Activated CD4-positive, alpha-beta memory T cell treated with anti-CD3 and anti-CD28 coated beads for 36 hours (primary cell): ENCODE measurements around the gene NTHL1. TPM values are rescaled to one million over a fixed set of nuclear protein-coding genes. Genes with fewer than 3 reads are reported as not detected.
A peak's percentile ranks its signal among the peaks of the same experiment; 100 is the strongest.

Source experiments
- CTCF ChIA-PET: fragments of 350-600 bp; sonication (Branson Sonifier 250); formaldehyde crosslinking; loops from one replicate; lab custom pipeline; 2021; ENCODE audit warnings: antibody characterized with exemption, inconsistent platforms; lab: Charles Lee
- POLR2A ChIA-PET: fragments of 350-600 bp; sonication (Branson Sonifier 250); formaldehyde crosslinking; loops from one replicate; lab custom pipeline; 2021; ENCODE audit warnings: antibody characterized with exemption; lab: Charles Lee
- DNase-seq: peaks from one replicate; pipeline ENCODE4 v3.0.0-alpha.2; 2020
- H3K27ac Mint-ChIP-seq: one replicate; pipeline ENCODE4 v1.8.0; 2021; ENCODE audit warnings: mixed read lengths
- H3K27me3 Mint-ChIP-seq: one replicate; pipeline ENCODE4 v1.8.0; 2021; ENCODE audit warnings: mixed read lengths
- H3K36me3 Mint-ChIP-seq: one replicate; pipeline ENCODE4 v1.8.0; 2021; ENCODE audit warnings: mixed read lengths
- H3K4me1 Mint-ChIP-seq: one replicate; pipeline ENCODE4 v1.8.0; 2021; ENCODE audit warnings: low read depth, mixed read lengths
- H3K4me3 Mint-ChIP-seq: one replicate; pipeline ENCODE4 v1.8.0; 2021; ENCODE audit warnings: mild to moderate bottlenecking, mixed read lengths
- H3K9me3 Mint-ChIP-seq: one replicate; pipeline ENCODE4 v1.8.0; 2021; ENCODE audit warnings: mixed read lengths
- intact Hi-C: fragments of 100-400 bp; cut with micrococcal nuclease; formaldehyde crosslinking; loops from one replicate; pipeline ENCODE4 v1.15.1; 2023
- total RNA-seq, 2 experiments: library from RNA; stranded (reverse); gene quantifications; one replicate each; pipeline ENCODE4 v1.2.3, GENCODE V29; 2021

NTHL1 gene
- total RNA-seq, 2 experiments from 2014 or later = 24.3 to 26.2 TPM

DNA sequence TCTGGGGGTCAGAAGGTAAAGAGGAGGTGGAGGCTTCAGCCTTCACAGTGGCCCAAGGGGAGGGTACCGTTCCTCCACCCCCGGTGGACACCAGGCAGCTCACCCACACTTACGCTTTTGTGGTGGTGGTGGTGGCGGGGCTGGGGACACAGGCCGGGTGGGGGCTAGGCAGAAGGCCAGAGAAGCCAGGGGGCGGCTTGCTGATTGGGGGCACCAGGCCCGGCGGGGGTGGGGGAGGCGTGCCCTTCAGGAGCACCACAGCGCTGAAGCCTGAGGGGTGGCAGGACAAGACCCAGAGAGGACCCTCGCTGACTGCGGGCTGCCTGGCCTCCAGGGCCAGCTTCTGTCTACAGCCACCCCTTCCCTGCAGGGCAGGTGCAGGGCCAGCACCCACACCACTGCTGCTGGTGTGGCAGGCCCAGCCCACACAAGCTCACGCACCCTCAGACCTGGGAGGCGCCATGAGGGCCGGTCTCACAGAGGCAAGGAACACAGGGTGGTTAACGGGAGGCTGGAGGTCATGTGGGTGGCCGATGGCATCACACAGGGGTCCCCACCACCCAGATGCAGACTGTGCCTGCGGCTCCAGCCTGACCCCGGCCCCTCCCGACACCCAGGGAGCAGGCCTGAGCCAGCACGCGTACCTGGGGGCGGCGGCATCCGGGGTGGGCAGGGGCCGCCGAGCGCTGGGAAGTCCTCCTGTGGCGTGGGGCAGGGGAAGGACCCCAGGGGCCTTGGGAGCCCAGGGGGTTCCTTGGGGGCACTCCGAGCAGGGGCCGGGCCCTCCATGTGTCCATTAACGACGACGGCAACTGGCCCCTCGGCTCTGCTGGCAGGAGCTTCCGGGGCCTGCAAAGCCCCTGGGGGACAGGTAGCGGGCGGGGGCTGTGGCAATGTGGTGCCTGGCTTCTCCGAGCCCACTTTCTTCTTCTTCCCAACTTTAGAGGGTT is 48.5 kb downstream of the NTHL1 start:
- peaks cover 4% of the 10 kb centered on the region for H3K4me1 Mint-ChIP-seq
- no peak overlapping the region for H3K4me3 Mint-ChIP-seq
- peaks cover 24% of the 10 kb centered on the region for H3K36me3 Mint-ChIP-seq
- intact Hi-C loops = no loop called here
- H3K27ac Mint-ChIP-seq = no peak overlapping the region
- no peak for DNase-seq
- CTCF ChIA-PET = interaction anchor here (0.7 kb wide), 1 partner anchor 9 kb away, joined by 3 read pairs; no protein-coding TSS in a partner anchor
- no peaks in the 10 kb centered on the region for H3K27me3 Mint-ChIP-seq
- H3K9me3 Mint-ChIP-seq = no peaks in the 10 kb centered on the region
- POLR2A ChIA-PET = no interaction called here

DNA sequence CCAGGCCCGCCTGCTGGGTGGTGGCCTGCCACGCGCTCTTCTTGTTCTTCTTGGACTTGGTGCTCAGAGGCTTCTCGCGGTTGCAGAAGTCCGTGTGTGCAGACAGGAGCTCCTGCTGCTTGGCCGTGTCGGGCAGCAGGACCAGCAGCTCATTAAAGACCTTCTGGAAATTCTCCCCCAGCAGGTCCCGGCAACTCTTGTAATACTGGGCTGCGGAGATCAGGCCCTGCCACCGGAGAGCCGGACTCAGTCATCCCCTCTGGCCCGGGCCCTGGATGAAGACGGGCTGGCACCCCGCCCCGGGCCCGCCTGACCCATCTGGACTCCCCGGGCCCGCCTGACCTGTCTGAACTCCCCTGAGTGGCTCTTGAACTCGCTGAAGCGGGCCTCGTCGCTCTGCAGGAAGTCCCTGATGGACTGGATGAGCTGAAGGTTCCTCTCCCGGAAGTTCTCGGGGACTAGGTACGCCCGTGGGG is 49.2 kb downstream of the NTHL1 start:
- H3K9me3 Mint-ChIP-seq = no peaks in the 10 kb centered on the region
- DNase-seq = no peak
- POLR2A ChIA-PET = no interaction called here
- CTCF ChIA-PET = interaction anchor here (0.7 kb wide), 1 partner anchor 8 kb away, joined by 3 read pairs; no protein-coding TSS in a partner anchor
- H3K4me1 Mint-ChIP-seq = peaks cover 12% of the 10 kb centered on the region
- peaks cover 24% of the 10 kb centered on the region for H3K36me3 Mint-ChIP-seq
- no peaks in the 10 kb centered on the region for H3K27me3 Mint-ChIP-seq
- H3K4me3 Mint-ChIP-seq = no peak overlapping the region
- H3K27ac Mint-ChIP-seq = no peak overlapping the region
- intact Hi-C loops = no loop called here

DNA sequence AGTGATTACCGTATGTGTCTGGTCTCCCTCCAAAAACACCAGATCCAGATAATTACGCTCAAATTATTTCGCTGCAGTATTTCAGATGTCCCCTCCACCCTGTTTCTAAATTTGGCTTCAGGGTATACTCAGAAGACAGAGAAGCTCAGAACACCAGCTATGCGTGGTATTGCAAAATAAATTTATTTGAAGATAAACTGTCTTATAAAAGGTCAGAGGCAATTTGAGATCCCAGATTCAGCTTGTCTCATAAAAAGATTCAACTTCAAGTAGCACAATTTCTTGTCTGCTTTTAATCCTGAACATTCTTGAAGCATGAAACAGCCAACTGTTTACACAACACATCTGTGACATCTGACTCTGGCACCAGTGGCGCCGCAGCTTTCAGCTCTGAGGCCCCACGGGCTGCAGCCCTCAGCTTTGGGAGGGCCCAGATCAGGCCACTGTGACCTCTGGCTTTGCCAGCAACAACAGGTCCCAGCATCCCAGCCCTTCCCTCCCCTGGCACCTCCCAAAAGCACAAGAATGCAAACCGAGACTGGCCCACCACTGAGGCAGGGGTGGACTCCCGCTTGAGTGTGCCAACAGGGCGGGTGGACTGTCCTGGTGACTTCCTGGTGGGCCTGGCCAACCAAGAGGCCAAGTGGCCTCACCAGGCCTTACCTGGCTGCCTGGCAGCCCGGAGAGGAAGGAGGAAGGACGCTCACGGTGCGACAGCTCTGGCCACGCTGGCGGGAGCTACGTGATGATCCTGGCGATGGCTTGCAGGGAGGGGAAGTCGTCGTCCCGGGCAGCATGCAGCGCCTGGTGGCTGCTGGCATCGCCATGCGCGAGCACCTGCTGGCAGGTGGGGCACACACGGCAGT is 49.9 kb downstream of the NTHL1 start:
- Mint-ChIP-seq H3K36me3 (peaks cover 24% of the 10 kb centered on the region), H3K27ac (no peak overlapping the region), H3K4me3 (no peak overlapping the region), H3K27me3 (no peaks in the 10 kb centered on the region), H3K4me1 (peaks cover 14% of the 10 kb centered on the region), H3K9me3 (no peaks in the 10 kb centered on the region)
- DNase-seq = no peak
- POLR2A ChIA-PET = no interaction called here
- CTCF ChIA-PET = interaction anchor here (0.7 to 1.0 kb wide), 2 partner anchors 7 to 215 kb away, joined by 3 read pairs; partner anchors contain the start of genes NUBP2 and SPSB3
- intact Hi-C loops = no loop called here

DNA sequence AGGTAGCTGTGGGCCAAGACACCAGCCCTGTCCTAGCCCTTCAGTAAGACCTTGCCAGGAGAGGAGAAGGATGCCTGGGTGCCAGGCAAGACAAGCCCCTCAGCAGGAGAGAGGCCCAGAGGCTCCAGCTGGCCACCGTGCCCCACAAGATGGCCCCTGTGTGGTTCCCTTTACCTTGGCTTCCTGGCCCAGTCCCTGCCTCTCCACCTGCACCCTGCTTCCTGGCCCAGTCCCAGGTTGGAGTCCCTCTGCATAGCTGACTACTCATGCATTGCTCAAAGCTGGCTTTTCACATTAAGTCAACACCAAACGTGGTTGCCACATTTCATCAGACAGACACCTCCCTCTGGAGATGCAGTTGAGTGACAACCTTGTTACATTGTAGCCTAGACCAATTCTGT is 53.9 kb downstream of the NTHL1 start:
- ChIA-PET POLR2A (interaction anchor here (0.6 to 1.0 kb wide), 2 partner anchors 29 to 412 kb away, joined by 3 read pairs; partner anchors contain the start of gene RPS2), CTCF (interaction anchor here (1.3 to 1.8 kb wide), 3 partner anchors 9 to 147 kb away, joined by 4 to 15 read pairs (median 4); no protein-coding TSS in a partner anchor)
- H3K36me3 Mint-ChIP-seq = peaks cover 9% of the 10 kb centered on the region
- DNase-seq = peak; percentile 72
- H3K27me3 Mint-ChIP-seq = peaks cover 10% of the 10 kb centered on the region
- intact Hi-C loops = loop anchor here (2.0 kb wide), 2 partner anchors 15 to 29 kb away; partner anchors contain the start of genes RPS2 and ZNF598
- H3K27ac Mint-ChIP-seq = peak overlapping the region; percentile 45
- H3K4me3 Mint-ChIP-seq = no peak overlapping the region
- peaks cover 25% of the 10 kb centered on the region for H3K4me1 Mint-ChIP-seq
- no peaks in the 10 kb centered on the region for H3K9me3 Mint-ChIP-seq

DNA sequence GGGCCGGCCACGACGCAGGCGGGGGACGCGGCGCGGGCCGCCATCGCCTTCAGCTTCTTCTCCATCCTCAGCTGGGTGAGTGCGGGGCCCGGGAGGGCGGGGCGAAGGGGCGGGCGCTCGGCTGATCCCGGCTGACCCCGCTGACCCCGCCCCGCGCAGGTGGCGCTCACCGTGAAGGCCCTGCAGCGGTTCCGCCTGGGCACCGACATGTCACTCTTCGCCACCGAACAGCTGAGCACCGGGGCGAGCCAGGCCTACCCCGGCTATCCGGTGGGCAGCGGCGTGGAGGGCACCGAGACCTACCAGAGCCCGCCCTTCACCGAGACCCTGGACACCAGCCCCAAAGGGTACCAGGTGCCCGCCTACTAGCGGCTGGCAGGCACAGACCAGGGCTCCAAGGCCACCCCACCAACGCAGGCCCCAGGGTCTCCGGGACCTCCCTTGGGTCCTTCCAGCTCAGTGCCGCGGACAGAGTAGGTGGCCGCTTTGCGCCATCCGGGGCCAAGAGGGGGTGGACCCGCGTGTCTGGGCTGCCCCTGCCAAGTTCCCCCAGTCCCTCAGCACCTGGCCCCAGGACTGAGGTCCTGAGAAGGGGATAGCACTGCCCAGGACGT is 54.8 kb downstream of the NTHL1 start:
- intact Hi-C loops = loop anchor here (1.0 to 2.0 kb wide), 4 partner anchors 9 to 34 kb away; partner anchors contain the start of genes GFER, NDUFB10, RPS2 and ZNF598
- H3K27me3 Mint-ChIP-seq = peaks cover 12% of the 10 kb centered on the region
- H3K36me3 Mint-ChIP-seq = peaks cover 5% of the 10 kb centered on the region
- no peak overlapping the region for H3K4me3 Mint-ChIP-seq
- H3K4me1 Mint-ChIP-seq = peaks cover 25% of the 10 kb centered on the region
- no peaks in the 10 kb centered on the region for H3K9me3 Mint-ChIP-seq
- no peak overlapping the region for H3K27ac Mint-ChIP-seq
- ChIA-PET CTCF (interaction anchor here (1.5 to 1.8 kb wide), 2 partner anchors 10 to 11 kb away, joined by 4 to 15 read pairs; no protein-coding TSS in a partner anchor), POLR2A (interaction anchor here (2.6 to 2.8 kb wide), 3 partner anchors 21 to 162 kb away, joined by 8 to 25 read pairs (median 10); partner anchors contain the start of genes RPS2, TBL3 and TRAF7)
- DNase-seq = no peak

DNA sequence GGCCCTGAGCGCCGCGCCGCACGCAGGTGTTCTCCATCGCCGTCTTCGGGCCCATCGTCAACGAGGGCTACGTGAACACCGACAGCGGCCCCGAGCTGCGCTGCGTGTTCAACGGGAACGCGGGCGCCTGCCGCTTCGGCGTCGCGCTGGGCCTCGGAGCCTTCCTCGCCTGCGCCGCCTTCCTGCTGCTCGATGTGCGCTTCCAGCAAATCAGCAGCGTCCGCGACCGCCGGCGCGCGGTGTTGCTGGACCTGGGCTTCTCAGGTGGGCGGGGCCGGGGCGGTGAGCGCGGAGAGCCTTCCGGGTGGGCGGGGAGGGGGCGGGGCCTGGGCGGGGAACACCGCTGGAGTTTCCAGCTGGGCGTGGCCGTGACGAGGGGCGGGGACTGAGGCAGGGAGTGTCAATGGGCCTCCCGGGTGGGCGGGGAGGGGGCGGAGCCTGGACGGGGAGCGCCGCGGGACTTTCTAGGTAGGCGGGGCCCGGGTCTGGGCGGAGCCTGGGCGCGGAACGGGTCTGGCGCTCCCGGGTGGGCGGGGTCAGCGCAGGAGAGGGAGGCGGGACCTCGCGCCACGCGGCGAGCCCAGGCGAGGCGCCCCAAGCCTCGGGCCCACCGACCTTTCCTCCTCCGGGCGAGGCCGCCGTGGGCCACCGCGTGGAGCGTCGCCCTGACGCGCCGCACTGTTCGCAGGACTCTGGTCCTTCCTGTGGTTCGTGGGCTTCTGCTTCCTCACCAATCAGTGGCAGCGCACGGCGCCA is 55.5 kb downstream of the NTHL1 start:
- POLR2A ChIA-PET = interaction anchor here (1.6 to 2.8 kb wide), 4 partner anchors 17 to 163 kb away, joined by 4 to 25 read pairs (median 9); partner anchors contain the start of genes RPS2, TBL3 and TRAF7
- CTCF ChIA-PET = interaction anchor here (1.5 to 2.8 kb wide), 2 partner anchors 11 to 12 kb away, joined by 4 to 18 read pairs; no protein-coding TSS in a partner anchor
- intact Hi-C loops = loop anchor here (1.0 to 2.0 kb wide), 4 partner anchors 8 to 33 kb away; partner anchors contain the start of genes GFER, NDUFB10, RPS2 and ZNF598

DNA sequence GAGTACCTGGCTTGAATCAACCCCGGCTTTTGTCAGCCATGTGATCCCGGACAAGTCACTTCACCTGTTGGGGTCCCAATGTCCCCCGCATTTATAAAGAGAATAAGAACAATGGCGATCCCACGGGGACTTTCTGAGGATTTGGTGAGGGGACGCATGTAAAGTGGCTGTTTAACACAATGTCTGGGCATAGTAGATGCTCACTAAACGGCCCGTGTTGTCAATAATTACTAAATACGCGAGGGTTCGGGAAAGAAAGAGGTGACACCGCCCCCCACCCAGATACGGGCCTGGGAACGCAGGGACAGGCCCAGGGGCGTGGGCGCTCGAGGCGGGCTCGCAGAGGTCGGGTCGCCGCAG is 56.1 kb downstream of the NTHL1 start:
- H3K4me1 Mint-ChIP-seq = peaks cover 25% of the 10 kb centered on the region
- CTCF ChIA-PET = interaction anchor here (0.9 to 2.8 kb wide), 2 partner anchors 12 to 27 kb away, joined by 3 to 18 read pairs; partner anchors contain the start of gene RPS2
- intact Hi-C loops = no loop called here
- H3K36me3 Mint-ChIP-seq = peaks cover 4% of the 10 kb centered on the region
- POLR2A ChIA-PET = interaction anchor here (1.1 to 2.8 kb wide), 6 partner anchors 10 to 164 kb away, joined by 3 to 25 read pairs (median 6); partner anchors contain the start of genes NOXO1, RPS2, TBL3 and TRAF7
- H3K9me3 Mint-ChIP-seq = no peaks in the 10 kb centered on the region
- peaks cover 12% of the 10 kb centered on the region for H3K27me3 Mint-ChIP-seq
- DNase-seq = no peak
- peak overlapping the region; percentile 49 for H3K27ac Mint-ChIP-seq
- peak overlapping the region; percentile 71 for H3K4me3 Mint-ChIP-seq

More for the DNA sequence above, 55.5 kb downstream of the NTHL1 start:
- Mint-ChIP-seq H3K27ac (no peak overlapping the region), H3K9me3 (no peaks in the 10 kb centered on the region), H3K27me3 (peaks cover 12% of the 10 kb centered on the region), H3K4me1 (peaks cover 25% of the 10 kb centered on the region), H3K36me3 (peaks cover 2% of the 10 kb centered on the region), H3K4me3 (peak overlapping the region; percentile 71)
- DNase-seq = peak; percentile 99

DNA sequence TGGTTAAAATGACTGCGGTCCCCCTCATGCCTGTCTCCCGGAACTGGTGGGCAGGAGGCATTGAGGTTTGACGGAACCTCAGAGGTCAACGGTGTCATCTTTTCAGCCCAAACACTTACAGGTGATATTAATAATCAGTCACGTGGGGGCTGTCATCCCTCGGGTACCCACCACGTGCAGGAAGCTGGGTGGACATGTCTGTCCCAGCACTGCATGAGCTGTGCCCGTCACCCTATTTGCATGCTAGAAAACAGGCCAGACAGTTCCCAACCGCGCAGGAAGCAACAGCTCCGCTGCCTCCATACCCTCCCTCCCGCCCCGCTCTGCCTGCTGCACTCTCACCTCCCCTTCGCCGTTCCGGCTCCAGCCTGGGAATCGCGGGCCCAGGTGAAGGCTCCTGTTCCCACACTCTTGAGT is 56.5 kb downstream of the NTHL1 start:
- intact Hi-C loops = no loop called here
- POLR2A ChIA-PET = interaction anchor here (1.1 to 2.8 kb wide), 6 partner anchors 9 to 164 kb away, joined by 3 to 25 read pairs (median 6); partner anchors contain the start of genes NOXO1, RPS2, TBL3 and TRAF7
- CTCF ChIA-PET = interaction anchor here (0.9 to 2.8 kb wide), 3 partner anchors 7 to 26 kb away, joined by 3 to 18 read pairs (median 3); partner anchors contain the start of gene RPS2
- Mint-ChIP-seq H3K27me3 (peaks cover 12% of the 10 kb centered on the region), H3K4me1 (peaks cover 23% of the 10 kb centered on the region), H3K36me3 (peaks cover 4% of the 10 kb centered on the region), H3K9me3 (no peaks in the 10 kb centered on the region), H3K4me3 (peak overlapping the region; percentile 71), H3K27ac (peak overlapping the region; percentile 49)
- peak; percentile 76 for DNase-seq

DNA sequence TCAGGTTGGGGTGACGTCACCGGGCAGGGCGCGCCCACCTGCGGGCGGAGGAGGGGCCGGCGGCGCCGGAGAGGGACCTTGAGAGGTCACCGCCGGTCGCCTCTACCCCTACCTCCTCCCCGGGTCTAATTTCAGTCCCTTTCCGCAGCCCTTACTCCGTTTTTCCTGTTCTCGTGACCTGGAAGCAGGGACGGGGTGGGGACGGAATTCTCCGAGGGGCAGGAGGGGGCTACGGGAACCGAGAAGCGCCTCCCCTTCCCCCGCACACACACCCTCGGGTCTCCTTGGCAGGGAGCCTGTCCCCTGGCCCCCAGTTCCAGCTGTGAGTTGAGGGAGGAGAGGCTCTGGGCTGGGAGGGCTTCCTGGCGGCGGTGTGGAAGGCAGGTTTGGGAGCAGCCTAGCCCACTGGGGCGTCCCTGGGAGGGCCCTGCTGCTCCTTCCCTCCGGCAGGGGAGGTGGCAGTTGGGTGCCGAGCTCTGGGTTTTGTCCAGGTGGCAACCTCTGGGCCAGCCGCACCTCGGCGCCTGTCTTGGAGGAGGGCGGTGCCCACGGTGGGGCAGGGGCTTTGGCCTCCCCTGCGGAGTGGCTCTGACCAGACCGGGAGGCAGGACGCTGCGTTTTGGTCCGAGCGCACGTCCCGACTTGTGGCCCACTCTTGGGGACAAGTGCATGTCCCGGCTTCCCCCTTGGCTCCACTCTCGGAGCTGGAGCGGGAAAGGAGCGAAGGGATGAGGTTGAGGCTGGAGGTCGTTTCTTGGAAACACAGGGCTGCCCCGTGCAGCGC is 57.1 kb downstream of the NTHL1 start:
- Mint-ChIP-seq H3K27me3 (peaks cover 12% of the 10 kb centered on the region), H3K4me3 (peak overlapping the region; percentile 71), H3K4me1 (peaks cover 22% of the 10 kb centered on the region), H3K36me3 (peaks cover 4% of the 10 kb centered on the region), H3K9me3 (no peaks in the 10 kb centered on the region), H3K27ac (peak overlapping the region; percentile 49)
- DNase-seq = peak; percentile 67
- CTCF ChIA-PET = interaction anchor here (0.9 to 2.8 kb wide), 3 partner anchors 8 to 26 kb away, joined by 3 to 18 read pairs (median 3); partner anchors contain the start of gene RPS2
- POLR2A ChIA-PET = interaction anchor here (1.1 to 2.8 kb wide), 6 partner anchors 8 to 165 kb away, joined by 3 to 25 read pairs (median 6); partner anchors contain the start of genes NOXO1, RPS2, TBL3 and TRAF7
- intact Hi-C loops = no loop called here
